Thoracic aorta (tissue), 2 donors: Measurements from ENCODE around the gene MVD. TPM values are rescaled to one million over a fixed set of nuclear protein-coding genes. Genes with fewer than 3 reads are reported as not detected.

Source experiments
- ATAC-seq: fragments of 150-250 bp; one replicate; pipeline ENCODE4 v1.8.0; 2017; ENCODE audit warnings: low read depth; ENCODE audit not compliant: insufficient number of reproducible peaks, low FRiP score
- DNase-seq: peaks from one replicate; pipeline ENCODE4 v3.0.0-alpha.2; 2020; ENCODE audit warnings: low spot score
- H3K27ac ChIP-seq, 2 donors: fragments of 200-600 bp; sonication (generic); 1 replicate in 1 of 2; 2 replicates in 1 of 2; pipeline ENCODE4 v1.5.1; 2016; ENCODE audit warnings: mild to moderate bottlenecking in 2 of 2, moderate library complexity in 2 of 2
- H3K27me3 ChIP-seq: fragments of 200-600 bp; sonication (generic); replicated peaks from 2 replicates; pipeline ENCODE4 v1.6.0; 2016; ENCODE audit warnings: mild to moderate bottlenecking; ENCODE audit not compliant: insufficient read depth
- H3K36me3 ChIP-seq: fragments of 200-600 bp; sonication (generic); one replicate; pipeline ENCODE4 v1.5.1; 2016
- H3K4me1 ChIP-seq, 2 donors: fragments of 200-600 bp; sonication (generic); 1 replicate in 1 of 2; 2 replicates in 1 of 2; pipeline versions ENCODE4 v1.5.1 to v1.6.0; 2016; ENCODE audit warnings: low read depth in 2 of 2, mild to moderate bottlenecking in 1 of 2; ENCODE audit not compliant: control insufficient read depth in 1 of 2
- H3K4me3 ChIP-seq: fragments of 200-600 bp; sonication (generic); 2 replicates; pipeline ENCODE4 v1.5.1; 2016; ENCODE audit warnings: mild to moderate bottlenecking
- H3K9me3 ChIP-seq: fragments of 200-600 bp; sonication (generic); 2 replicates; pipeline ENCODE4 v1.5.1; 2016
- total RNA-seq, 2 donors: library from RNA; depleted of rRNA; stranded (reverse); fragments of >200 nt; gene quantifications; one replicate each; pipeline versions ENCODE4 v1.1.0 to v1.2.3, GENCODE V29; 2016
- TF ChIP-seq, protein P1 (sequence below): fragments of 200-600 bp; sonication (generic); IDR thresholded peaks from one replicate; pipeline ENCODE4 v1.5.1; 2019; ENCODE audit warnings: antibody characterized with exemption

Gene MVD
- total RNA-seq, 2 donors from 2014 or later, result 22.4 to 38.9 TPM

GRCh38 chr16:88692861-88693260 is 30.0 kb upstream of the MVD start:
- Histone ChIP-seq H3K4me3 (no peak overlapping the region), H3K36me3 (peaks cover 5% of the 10 kb centered on the region), H3K27me3 (no peaks in the 10 kb centered on the region), H3K4me1 (no peaks in the 10 kb centered on the region), H3K9me3 (no peaks in the 10 kb centered on the region), H3K27ac (no peak overlapping the region)
- DNase-seq (no peak), ATAC-seq (no peak)
- TF ChIP-seq, protein P1, sequence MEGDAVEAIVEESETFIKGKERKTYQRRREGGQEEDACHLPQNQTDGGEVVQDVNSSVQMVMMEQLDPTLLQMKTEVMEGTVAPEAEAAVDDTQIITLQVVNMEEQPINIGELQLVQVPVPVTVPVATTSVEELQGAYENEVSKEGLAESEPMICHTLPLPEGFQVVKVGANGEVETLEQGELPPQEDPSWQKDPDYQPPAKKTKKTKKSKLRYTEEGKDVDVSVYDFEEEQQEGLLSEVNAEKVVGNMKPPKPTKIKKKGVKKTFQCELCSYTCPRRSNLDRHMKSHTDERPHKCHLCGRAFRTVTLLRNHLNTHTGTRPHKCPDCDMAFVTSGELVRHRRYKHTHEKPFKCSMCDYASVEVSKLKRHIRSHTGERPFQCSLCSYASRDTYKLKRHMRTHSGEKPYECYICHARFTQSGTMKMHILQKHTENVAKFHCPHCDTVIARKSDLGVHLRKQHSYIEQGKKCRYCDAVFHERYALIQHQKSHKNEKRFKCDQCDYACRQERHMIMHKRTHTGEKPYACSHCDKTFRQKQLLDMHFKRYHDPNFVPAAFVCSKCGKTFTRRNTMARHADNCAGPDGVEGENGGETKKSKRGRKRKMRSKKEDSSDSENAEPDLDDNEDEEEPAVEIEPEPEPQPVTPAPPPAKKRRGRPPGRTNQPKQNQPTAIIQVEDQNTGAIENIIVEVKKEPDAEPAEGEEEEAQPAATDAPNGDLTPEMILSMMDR, result no peak

GRCh38 chr16:88691924-88692560 is 29.2 kb upstream of the MVD start:
- ATAC-seq (no peak), DNase-seq (no peak)
- Histone ChIP-seq H3K4me3 (no peak overlapping the region), H3K27me3 (no peaks in the 10 kb centered on the region), H3K9me3 (no peaks in the 10 kb centered on the region), H3K4me1 (no peaks in the 10 kb centered on the region), H3K27ac (no peak overlapping the region), H3K36me3 (no peaks in the 10 kb centered on the region)
- TF ChIP-seq, protein P1, result no peak

DNA sequence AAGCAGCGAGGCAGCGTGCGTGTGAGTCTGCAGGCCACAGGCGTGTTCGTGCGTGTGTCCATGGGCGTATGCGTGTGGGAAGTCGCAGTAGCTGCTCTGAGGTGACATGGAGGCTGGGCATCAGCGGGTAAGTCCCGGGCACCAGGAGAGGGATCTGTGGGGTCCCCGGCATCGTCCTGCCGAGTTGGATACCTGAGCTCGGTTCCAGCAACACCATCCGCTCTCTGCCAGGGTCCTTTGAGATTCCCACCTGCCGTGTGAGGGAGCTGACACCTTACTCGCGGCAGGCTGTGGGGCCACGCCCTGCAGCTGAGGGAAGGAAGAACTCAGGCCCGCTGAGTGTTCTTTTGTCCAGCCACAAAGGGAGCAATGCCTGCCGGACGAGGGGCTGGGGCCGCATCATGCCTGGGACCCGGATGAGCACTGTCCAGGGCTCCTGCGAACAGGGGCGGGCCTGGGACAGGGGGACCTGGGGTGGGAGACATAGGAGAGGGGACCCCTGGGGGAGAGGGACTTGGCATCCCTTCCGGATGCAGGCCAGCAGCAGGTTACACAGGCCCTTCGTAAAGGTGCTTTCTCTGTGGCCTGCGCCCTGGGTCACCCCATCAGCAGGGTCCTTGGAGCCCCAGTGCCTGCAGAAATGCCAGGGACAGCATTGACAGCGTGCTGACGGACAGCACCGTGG is 28.4 kb upstream of the MVD start:
- Histone ChIP-seq H3K27ac (no peak overlapping the region), H3K36me3 (no peaks in the 10 kb centered on the region), H3K4me1 (peaks cover 4 to 6% of the 10 kb centered on the region in 2 donors), H3K9me3 (no peaks in the 10 kb centered on the region), H3K27me3 (no peaks in the 10 kb centered on the region), H3K4me3 (no peak overlapping the region)
- no peak for ATAC-seq
- TF ChIP-seq, protein P1, result no peak
- DNase-seq, result no peak

DNA sequence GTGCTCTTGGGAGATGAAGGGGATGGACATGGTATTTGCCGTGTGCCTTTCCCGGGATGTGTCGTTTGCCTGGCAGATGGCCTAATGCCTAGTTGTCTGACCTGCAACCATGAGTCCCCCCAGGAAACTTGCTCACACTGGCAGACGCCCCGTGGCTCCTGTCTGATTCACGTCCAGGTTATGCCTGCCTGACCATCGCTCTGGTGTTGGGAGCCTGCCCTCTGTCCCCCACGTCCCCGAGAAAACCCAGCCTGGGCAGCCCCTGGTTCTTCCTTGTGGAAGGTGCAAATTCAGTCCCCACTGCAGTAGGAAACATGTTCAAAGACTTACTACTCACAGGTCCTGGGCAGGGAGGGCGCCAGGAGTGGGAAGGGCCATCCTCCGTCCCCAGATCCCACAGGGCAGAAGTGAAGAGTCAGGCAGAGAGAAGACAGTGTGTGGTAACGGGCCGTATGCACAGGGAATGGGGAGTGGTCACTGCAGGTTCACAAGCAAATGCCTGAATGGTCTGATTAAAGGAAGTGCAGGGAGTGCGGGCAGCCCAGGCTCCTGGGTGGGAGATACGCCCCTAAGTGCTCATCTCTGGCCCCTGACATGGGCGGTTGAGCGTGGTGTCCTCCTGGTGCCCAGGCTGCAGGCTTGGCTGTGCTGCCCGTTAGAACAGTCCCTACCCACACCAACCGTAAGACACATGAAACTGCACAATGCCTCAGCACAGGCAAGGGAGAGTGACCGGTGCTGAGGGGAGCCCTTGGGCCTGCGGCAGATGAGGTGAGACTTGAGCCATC is 27.6 kb upstream of the MVD start:
- peaks cover 4 to 12% of the 10 kb centered on the region in 2 donors for H3K4me1 ChIP-seq
- H3K36me3 ChIP-seq, result no peaks in the 10 kb centered on the region
- TF ChIP-seq, protein P1, result no peak
- no peaks in the 10 kb centered on the region for H3K9me3 ChIP-seq
- DNase-seq, result no peak
- H3K27ac ChIP-seq, result no peak overlapping the region
- no peak overlapping the region for H3K4me3 ChIP-seq
- H3K27me3 ChIP-seq, result no peaks in the 10 kb centered on the region
- no peak for ATAC-seq
